Trophoblast cell (in vitro differentiated cells and primary cell): ENCODE measurements around the gene CHD1.

Experiments
- DNase-seq, 2 donors: peaks; one replicate each; pipeline ENCODE4 v3.0.0-alpha.2; 2016
- H2AFZ ChIP-seq: 2 replicates; pipeline ENCODE4 v1.6.1; 2013; ENCODE audit warnings: low read length, moderate library complexity, mild to moderate bottlenecking; ENCODE audit not compliant: insufficient read depth, poor library complexity
- H2AK5ac ChIP-seq: 2 replicates; pipeline ENCODE4 v1.6.1; 2013; ENCODE audit warnings: mild to moderate bottlenecking, low read length
- H2BK120ac ChIP-seq: 2 replicates; pipeline ENCODE4 v1.6.1; 2013; ENCODE audit warnings: low read length, mild to moderate bottlenecking, moderate library complexity; ENCODE audit not compliant: insufficient read depth, poor library complexity
- H2BK12ac ChIP-seq: 2 replicates; pipeline ENCODE4 v1.6.1; 2013; ENCODE audit warnings: mild to moderate bottlenecking, low read length, moderate library complexity
- H2BK5ac ChIP-seq: 2 replicates; pipeline ENCODE4 v1.6.1; 2013; ENCODE audit warnings: low read length, low read depth, moderate library complexity, mild to moderate bottlenecking; ENCODE audit not compliant: poor library complexity
- H3K14ac ChIP-seq: 2 replicates; pipeline ENCODE4 v1.6.1; 2013; ENCODE audit warnings: mild to moderate bottlenecking, low read length
- H3K18ac ChIP-seq: 2 replicates; pipeline ENCODE4 v1.6.1; 2013; ENCODE audit warnings: mild to moderate bottlenecking, low read length
- H3K23ac ChIP-seq: 2 replicates; pipeline ENCODE4 v1.6.1; 2013; ENCODE audit warnings: low read length
- H3K27ac ChIP-seq: 2 replicates; pipeline ENCODE4 v1.5.1; 2013; ENCODE audit warnings: low read depth, mild to moderate bottlenecking, inconsistent platforms, low read length, moderate library complexity
- H3K27me3 ChIP-seq: 2 replicates; pipeline ENCODE4 v1.6.1; 2013; ENCODE audit warnings: inconsistent platforms, mild to moderate bottlenecking, low read length, moderate library complexity; ENCODE audit not compliant: insufficient read depth
- H3K36me3 ChIP-seq, 2 experiments: 1 replicate in 1 of 2; 2 replicates in 1 of 2; pipeline ENCODE4 v1.6.1; 2013; ENCODE audit warnings: low read length in 2 of 2, mild to moderate bottlenecking in 2 of 2, moderate library complexity in 1 of 2; ENCODE audit not compliant: insufficient read depth in 2 of 2, control insufficient read depth in 1 of 2
- H3K4ac ChIP-seq: 2 replicates; pipeline ENCODE4 v1.6.1; 2013; ENCODE audit warnings: low read depth, mild to moderate bottlenecking, low read length, moderate library complexity
- H3K4me1 ChIP-seq, 2 experiments: 1 replicate in 1 of 2; 2 replicates in 1 of 2; pipeline ENCODE4 v1.6.1; 2013; ENCODE audit warnings: low read length in 2 of 2, mild to moderate bottlenecking in 2 of 2, moderate library complexity in 1 of 2; ENCODE audit not compliant: insufficient read depth in 2 of 2, control insufficient read depth in 1 of 2
- H3K4me2 ChIP-seq: 2 replicates; pipeline ENCODE4 v1.6.1; 2013; ENCODE audit warnings: inconsistent platforms, mild to moderate bottlenecking, low read length, moderate library complexity
- H3K4me3 ChIP-seq: 2 replicates; pipeline ENCODE4 v1.5.1; 2013; ENCODE audit warnings: mild to moderate bottlenecking, low read depth, low read length, inconsistent platforms
- H3K79me1 ChIP-seq: one replicate; pipeline ENCODE4 v1.6.1; 2013; ENCODE audit warnings: low read length
- H3K79me2 ChIP-seq: 2 replicates; pipeline ENCODE4 v1.6.1; 2013; ENCODE audit warnings: low read length, mild to moderate bottlenecking; ENCODE audit not compliant: control insufficient read depth, insufficient read depth, poor library complexity
- H3K9ac ChIP-seq: 2 replicates; pipeline ENCODE4 v1.6.1; 2013; ENCODE audit warnings: mild to moderate bottlenecking, low read length
- H3K9me3 ChIP-seq: 2 replicates; pipeline ENCODE4 v1.6.1; 2013; ENCODE audit warnings: low read depth, mild to moderate bottlenecking, control low read depth, inconsistent platforms, low read length; ENCODE audit not compliant: insufficient read depth
- H4K12ac ChIP-seq: 2 replicates; pipeline ENCODE4 v1.6.1; 2013; ENCODE audit warnings: low read depth, mild to moderate bottlenecking, low read length, moderate library complexity
- H4K8ac ChIP-seq: 2 replicates; pipeline ENCODE4 v1.6.1; 2013; ENCODE audit warnings: low read depth, mild to moderate bottlenecking, low read length, moderate library complexity
- H4K91ac ChIP-seq: one replicate; pipeline ENCODE4 v1.6.1; 2013; ENCODE audit warnings: low read depth, mild to moderate bottlenecking, low read length, moderate library complexity
- WGBS: extraction: QIAGEN DNeasy Blood & Tissue Kit; methylation state at CpG from one replicate; pipeline ENCODE4 v1.1.7; 2013; ENCODE audit warnings: missing lambda C conversion rate; ENCODE audit not compliant: insufficient read length, insufficient coverage; ENCODE audit errors: extremely low coverage; 5-methylcytosine and 5-hydroxymethylcytosine counted together

The CHD1 gene

DNA sequence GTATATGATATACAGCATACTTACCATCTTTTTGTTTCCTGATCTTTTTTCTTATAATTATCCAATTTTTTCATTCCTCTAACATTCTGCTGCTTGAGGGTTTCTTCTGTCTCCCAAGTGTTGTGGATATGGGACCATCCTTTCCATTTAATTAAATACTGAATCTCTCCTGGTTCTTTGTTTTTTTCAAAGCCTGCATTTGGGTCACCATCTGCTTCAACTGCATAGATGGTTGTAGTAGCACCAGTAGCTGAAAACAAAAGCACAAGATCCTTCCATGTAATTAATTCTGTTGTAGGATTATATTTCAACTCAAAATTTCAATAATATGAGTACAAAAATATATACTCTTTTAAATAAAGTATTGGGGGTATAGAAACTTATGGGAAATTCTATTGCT is 29.4 kb downstream of the CHD1 start:
- Histone ChIP-seq H4K91ac (no peak overlapping the region), H3K36me3 (peaks cover 17 to 20% of the 10 kb centered on the region in 2 experiments), H3K79me1 (no peaks in the 10 kb centered on the region), H3K9me3 (no peaks in the 10 kb centered on the region), H3K27me3 (no peaks in the 10 kb centered on the region), H3K4ac (no peak overlapping the region), H3K27ac (no peak overlapping the region), H2BK12ac (no peak overlapping the region), H2BK120ac (no peak overlapping the region), H2BK5ac (no peak overlapping the region), H3K4me3 (no peak overlapping the region), H2AK5ac (no peak overlapping the region), H3K79me2 (no peaks in the 10 kb centered on the region), H3K14ac (no peak overlapping the region), H2AFZ (no peak overlapping the region), H3K9ac (no peak overlapping the region), H4K8ac (no peak overlapping the region), H3K4me2 (no peak overlapping the region), H4K12ac (no peak overlapping the region), H3K23ac (no peak overlapping the region), H3K4me1 (no peaks in the 10 kb centered on the region), H3K18ac (no peak overlapping the region)
- DNase-seq: no peak

DNA sequence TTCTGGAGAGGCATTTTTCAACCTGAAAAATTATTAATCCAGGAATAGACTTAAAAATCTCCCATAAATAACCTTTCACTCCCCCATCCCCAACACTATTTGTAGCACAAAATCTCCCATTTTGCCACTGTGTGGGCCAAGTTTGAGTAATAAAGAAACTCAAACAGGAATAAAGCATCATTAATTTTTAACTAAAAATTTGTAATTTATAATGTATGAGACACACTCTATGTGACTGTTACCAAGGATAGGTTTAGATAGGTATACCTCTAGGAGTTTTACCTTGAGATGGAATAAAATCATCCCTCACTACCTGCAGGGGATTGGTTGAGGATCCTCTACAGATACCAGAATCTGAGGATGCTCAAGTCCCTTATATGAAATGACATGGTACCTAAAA is 30.1 kb downstream of the CHD1 start:
- Histone ChIP-seq H3K4me2 (no peak overlapping the region), H3K4me1 (no peaks in the 10 kb centered on the region), H3K27ac (no peak overlapping the region), H3K79me1 (no peaks in the 10 kb centered on the region), H3K9me3 (no peaks in the 10 kb centered on the region), H2AK5ac (no peak overlapping the region), H3K23ac (no peak overlapping the region), H3K4ac (no peak overlapping the region), H3K36me3 (peaks cover 17 to 18% of the 10 kb centered on the region in 2 experiments), H3K14ac (no peak overlapping the region), H3K27me3 (no peaks in the 10 kb centered on the region), H4K91ac (no peak overlapping the region), H2AFZ (no peak overlapping the region), H2BK5ac (no peak overlapping the region), H2BK12ac (no peak overlapping the region), H3K4me3 (no peak overlapping the region), H4K12ac (no peak overlapping the region), H4K8ac (no peak overlapping the region), H3K18ac (no peak overlapping the region), H3K79me2 (no peaks in the 10 kb centered on the region), H3K9ac (no peak overlapping the region), H2BK120ac (no peak overlapping the region)
- no peak for DNase-seq

DNA sequence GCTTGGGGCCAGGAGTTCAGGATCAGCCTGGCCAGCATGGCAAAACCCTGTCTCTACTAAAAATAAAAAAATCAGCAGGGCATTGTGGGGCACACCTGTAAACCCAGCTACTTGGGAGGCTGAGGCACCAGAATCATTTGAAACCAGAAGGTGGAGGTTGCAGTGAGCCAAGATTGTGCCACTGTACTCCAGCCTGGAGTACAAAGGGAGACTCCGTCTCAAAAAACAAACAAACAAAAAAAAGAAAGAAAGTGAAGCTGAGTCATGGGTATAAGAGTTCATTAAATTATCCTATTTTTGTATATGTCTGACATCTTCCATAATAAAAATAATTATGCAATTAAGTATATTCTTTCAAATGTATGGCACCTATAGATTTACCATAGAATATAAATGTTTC is 37.2 kb downstream of the CHD1 start:
- Histone ChIP-seq H3K4me3 (no peak overlapping the region), H3K27me3 (no peaks in the 10 kb centered on the region), H3K23ac (no peak overlapping the region), H3K9me3 (no peaks in the 10 kb centered on the region), H3K14ac (no peak overlapping the region), H3K18ac (no peak overlapping the region), H2AFZ (no peak overlapping the region), H2BK12ac (no peak overlapping the region), H3K27ac (no peak overlapping the region), H3K79me2 (no peaks in the 10 kb centered on the region), H4K8ac (no peak overlapping the region), H3K4me2 (no peak overlapping the region), H3K36me3 (peaks cover 14 to 21% of the 10 kb centered on the region in 2 experiments), H3K79me1 (no peaks in the 10 kb centered on the region), H3K9ac (no peak overlapping the region), H4K12ac (no peak overlapping the region), H4K91ac (no peak overlapping the region), H3K4me1 (no peaks in the 10 kb centered on the region), H2AK5ac (no peak overlapping the region), H2BK120ac (no peak overlapping the region), H3K4ac (no peak overlapping the region), H2BK5ac (no peak overlapping the region)
- no CpG with 5 or more reads among the region's 1 CpG for WGBS
- DNase-seq: no peak

DNA sequence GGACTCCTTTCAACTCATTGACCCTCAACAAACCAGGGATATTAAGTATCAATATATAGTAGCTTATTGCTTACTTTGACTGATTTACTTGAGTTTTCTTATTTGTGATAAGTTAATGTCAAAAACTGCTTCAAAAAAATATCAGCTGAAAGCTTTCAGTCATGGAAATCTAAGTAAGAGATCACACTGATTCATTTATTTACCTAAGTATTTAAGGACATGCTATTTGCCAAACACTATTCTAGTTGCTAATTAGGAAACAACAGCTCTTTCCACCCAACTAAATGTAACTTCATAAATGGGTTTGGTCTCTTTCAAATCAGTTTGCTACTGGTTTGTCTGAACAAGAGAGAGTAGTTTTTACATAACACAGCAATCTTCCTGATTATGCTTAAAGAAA is 48.2 kb downstream of the CHD1 start:
- no peak overlapping the region for H2BK5ac ChIP-seq
- no peak overlapping the region for H4K91ac ChIP-seq
- no peak overlapping the region for H4K8ac ChIP-seq
- no peak overlapping the region for H3K23ac ChIP-seq
- H4K12ac ChIP-seq: no peak overlapping the region
- H3K4me1 ChIP-seq: no peaks in the 10 kb centered on the region
- H2AK5ac ChIP-seq: no peak overlapping the region
- no peak overlapping the region for H3K18ac ChIP-seq
- H2AFZ ChIP-seq: no peak overlapping the region
- no peaks in the 10 kb centered on the region for H3K79me1 ChIP-seq
- H2BK12ac ChIP-seq: no peak overlapping the region
- no peaks in the 10 kb centered on the region for H3K27me3 ChIP-seq
- no peak overlapping the region for H3K14ac ChIP-seq
- H2BK120ac ChIP-seq: no peak overlapping the region
- H3K9me3 ChIP-seq: no peaks in the 10 kb centered on the region
- no peak overlapping the region for H3K4me3 ChIP-seq
- H3K79me2 ChIP-seq: no peaks in the 10 kb centered on the region
- H3K9ac ChIP-seq: no peak overlapping the region
- H3K4me2 ChIP-seq: no peak overlapping the region
- H3K27ac ChIP-seq: no peak overlapping the region
- H3K4ac ChIP-seq: no peak overlapping the region
- H3K36me3 ChIP-seq: peaks cover 16 to 21% of the 10 kb centered on the region in 2 experiments
- DNase-seq: no peak

DNA sequence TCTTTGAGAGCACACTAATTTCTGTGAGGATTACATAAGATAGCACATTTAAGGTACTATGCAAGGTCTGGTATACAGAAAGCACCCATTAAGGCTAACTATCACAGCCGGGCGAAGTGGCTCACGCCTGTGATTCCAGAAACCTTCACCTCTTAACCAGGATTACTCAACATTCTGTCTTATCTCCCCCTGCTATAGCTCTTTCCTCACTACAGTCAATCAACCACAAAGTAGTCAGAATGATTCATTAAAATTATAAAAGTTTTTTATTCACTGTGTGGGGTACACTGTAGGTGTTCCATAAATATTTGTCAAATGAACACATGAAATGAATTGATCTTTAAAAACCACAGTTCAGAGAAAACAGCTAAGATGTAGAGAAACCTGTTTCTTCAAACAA is 48.7 kb downstream of the CHD1 start:
- no peak overlapping the region for H3K23ac ChIP-seq
- H3K4me1 ChIP-seq: no peaks in the 10 kb centered on the region
- no peak overlapping the region for H4K12ac ChIP-seq
- no peaks in the 10 kb centered on the region for H3K79me2 ChIP-seq
- peak; percentile 1 to 33 for DNase-seq
- peaks cover 15 to 20% of the 10 kb centered on the region in 2 experiments for H3K36me3 ChIP-seq
- no peak overlapping the region for H2AFZ ChIP-seq
- no peak overlapping the region for H4K8ac ChIP-seq
- H2AK5ac ChIP-seq: no peak overlapping the region
- no peaks in the 10 kb centered on the region for H3K79me1 ChIP-seq
- WGBS: no CpG with 5 or more reads among the region's 3 CpGs
- no peaks in the 10 kb centered on the region for H3K27me3 ChIP-seq
- H2BK5ac ChIP-seq: no peak overlapping the region
- no peak overlapping the region for H3K4ac ChIP-seq
- no peak overlapping the region for H2BK120ac ChIP-seq
- no peak overlapping the region for H3K4me3 ChIP-seq
- H3K14ac ChIP-seq: no peak overlapping the region
- H3K4me2 ChIP-seq: no peak overlapping the region
- no peak overlapping the region for H2BK12ac ChIP-seq
- no peak overlapping the region for H3K9ac ChIP-seq
- no peak overlapping the region for H3K27ac ChIP-seq
- H4K91ac ChIP-seq: no peak overlapping the region
- H3K9me3 ChIP-seq: no peaks in the 10 kb centered on the region
- H3K18ac ChIP-seq: no peak overlapping the region
